ENCODE results near the gene TPPP.

TPPP gene

GRCh38 chr5:640461-641330, 52.5 kb downstream of the TPPP start:
- TF ChIP-seq, protein P1, sequence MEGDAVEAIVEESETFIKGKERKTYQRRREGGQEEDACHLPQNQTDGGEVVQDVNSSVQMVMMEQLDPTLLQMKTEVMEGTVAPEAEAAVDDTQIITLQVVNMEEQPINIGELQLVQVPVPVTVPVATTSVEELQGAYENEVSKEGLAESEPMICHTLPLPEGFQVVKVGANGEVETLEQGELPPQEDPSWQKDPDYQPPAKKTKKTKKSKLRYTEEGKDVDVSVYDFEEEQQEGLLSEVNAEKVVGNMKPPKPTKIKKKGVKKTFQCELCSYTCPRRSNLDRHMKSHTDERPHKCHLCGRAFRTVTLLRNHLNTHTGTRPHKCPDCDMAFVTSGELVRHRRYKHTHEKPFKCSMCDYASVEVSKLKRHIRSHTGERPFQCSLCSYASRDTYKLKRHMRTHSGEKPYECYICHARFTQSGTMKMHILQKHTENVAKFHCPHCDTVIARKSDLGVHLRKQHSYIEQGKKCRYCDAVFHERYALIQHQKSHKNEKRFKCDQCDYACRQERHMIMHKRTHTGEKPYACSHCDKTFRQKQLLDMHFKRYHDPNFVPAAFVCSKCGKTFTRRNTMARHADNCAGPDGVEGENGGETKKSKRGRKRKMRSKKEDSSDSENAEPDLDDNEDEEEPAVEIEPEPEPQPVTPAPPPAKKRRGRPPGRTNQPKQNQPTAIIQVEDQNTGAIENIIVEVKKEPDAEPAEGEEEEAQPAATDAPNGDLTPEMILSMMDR (IDR thresholded peaks at IDR 0.05; ENCODE audit: low read depth, low read length) = no peak
- H3K4me3 ChIP-seq (replicated peaks in 1 of 2; ENCODE audit: low read depth in 2 of 2, low read length in 2 of 2) = no peak overlapping the region
- DNase-seq (ENCODE audit: low read depth in 2 of 2) = no peak

DNA sequence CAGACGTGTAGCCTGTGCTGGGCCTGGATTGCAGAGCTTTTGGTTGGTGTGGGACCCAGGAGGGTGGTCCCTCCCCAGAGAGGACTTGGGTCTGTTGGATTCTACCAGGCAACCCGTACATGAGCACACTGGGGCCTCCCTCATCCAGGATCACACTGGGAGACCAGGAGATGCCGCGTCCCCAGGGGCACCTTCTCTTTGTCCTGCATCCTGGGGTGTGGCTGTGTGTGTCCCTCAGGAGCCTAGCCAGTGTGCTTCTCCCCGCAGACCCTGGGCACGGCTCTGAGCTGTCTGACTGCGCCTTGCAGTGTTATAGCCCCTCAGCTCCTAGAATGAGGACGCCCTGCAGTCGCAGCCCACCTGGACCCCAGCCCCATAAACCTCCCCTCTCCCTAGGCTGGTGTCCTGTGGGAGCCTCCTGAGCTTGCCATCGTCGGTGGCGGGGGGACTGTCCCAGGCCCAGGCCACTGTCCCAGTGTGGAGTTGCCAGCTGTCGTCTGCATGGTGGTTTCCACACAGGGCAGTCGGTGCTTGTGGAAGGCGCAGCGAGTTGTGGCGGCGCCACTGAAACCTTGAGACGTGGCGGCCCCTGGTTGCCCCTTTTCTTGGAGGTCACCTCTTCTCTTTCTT, 53.5 kb downstream of the TPPP start:
- TF ChIP-seq, protein P1 (IDR thresholded peaks at IDR 0.05; ENCODE audit: low read depth, low read length) = no peak
- no peak overlapping the region for H3K4me3 ChIP-seq (replicated peaks in 1 of 2; ENCODE audit: low read depth in 2 of 2, low read length in 2 of 2)
- DNase-seq (ENCODE audit: low read depth in 2 of 2) = no peak

DNA sequence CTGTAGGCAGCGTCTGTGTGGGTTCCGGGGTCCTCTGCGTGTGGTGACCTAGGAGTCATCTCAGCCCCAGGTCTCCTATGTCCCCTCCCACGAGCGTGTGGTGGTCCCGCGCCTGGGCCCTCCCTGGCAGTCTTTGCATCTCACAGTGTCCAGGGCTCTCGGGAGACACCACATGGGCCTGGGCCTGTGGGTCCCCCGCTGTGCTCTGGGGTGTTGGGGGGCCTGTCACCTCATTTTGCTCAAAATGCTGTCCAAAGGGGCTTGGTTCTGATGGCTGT, 54.0 kb downstream of the TPPP start:
- no peak for DNase-seq (ENCODE audit: low read depth in 2 of 2)
- H3K4me3 ChIP-seq (replicated peaks in 1 of 2; ENCODE audit: low read depth in 2 of 2, low read length in 2 of 2) = no peak overlapping the region
- TF ChIP-seq, protein P1 (IDR thresholded peaks at IDR 0.05; ENCODE audit: low read depth, low read length) = no peak

DNA sequence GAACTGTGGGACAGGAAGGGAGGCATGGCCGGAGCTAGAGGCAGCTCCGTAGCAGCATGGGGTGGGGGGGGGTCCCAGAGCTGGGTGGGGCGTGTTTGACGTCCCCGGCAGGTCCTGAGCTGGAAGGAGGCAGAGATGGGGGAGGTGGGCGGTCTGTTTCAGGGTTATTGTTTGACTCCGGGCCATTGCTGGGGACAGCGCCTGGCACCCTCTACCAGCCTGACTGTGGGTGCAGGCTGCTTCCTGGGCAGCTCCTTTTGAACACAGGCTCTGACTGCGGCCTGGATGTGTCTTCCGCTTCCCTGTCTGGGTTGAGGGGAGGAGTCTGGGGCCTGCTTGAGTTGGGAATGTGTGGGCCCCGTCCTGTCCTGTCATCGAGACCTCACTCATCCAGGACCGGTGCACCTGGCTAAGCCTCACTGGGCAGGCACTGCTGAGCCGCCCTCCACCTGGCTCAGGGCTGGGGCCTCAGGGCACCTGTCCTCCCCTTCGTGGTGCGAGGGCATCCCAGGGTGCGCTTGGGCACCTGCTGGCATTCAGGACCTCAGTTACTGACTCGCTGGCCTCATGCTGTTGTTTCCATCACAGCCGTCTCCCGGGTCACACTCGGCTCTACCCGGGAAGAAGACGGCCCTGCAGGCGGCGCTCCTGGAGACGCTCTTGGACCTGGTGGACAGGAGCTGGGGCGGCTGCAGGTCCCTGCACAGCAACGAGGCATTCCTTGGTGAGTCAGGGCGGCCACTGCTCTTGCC, 54.5 kb downstream of the TPPP start:
- H3K4me3 ChIP-seq (replicated peaks in 1 of 2; ENCODE audit: low read depth in 2 of 2, low read length in 2 of 2) = no peak overlapping the region
- DNase-seq (ENCODE audit: low read depth in 2 of 2) = no peak
- TF ChIP-seq, protein P1 (IDR thresholded peaks at IDR 0.05; ENCODE audit: low read depth, low read length) = no peak

DNA sequence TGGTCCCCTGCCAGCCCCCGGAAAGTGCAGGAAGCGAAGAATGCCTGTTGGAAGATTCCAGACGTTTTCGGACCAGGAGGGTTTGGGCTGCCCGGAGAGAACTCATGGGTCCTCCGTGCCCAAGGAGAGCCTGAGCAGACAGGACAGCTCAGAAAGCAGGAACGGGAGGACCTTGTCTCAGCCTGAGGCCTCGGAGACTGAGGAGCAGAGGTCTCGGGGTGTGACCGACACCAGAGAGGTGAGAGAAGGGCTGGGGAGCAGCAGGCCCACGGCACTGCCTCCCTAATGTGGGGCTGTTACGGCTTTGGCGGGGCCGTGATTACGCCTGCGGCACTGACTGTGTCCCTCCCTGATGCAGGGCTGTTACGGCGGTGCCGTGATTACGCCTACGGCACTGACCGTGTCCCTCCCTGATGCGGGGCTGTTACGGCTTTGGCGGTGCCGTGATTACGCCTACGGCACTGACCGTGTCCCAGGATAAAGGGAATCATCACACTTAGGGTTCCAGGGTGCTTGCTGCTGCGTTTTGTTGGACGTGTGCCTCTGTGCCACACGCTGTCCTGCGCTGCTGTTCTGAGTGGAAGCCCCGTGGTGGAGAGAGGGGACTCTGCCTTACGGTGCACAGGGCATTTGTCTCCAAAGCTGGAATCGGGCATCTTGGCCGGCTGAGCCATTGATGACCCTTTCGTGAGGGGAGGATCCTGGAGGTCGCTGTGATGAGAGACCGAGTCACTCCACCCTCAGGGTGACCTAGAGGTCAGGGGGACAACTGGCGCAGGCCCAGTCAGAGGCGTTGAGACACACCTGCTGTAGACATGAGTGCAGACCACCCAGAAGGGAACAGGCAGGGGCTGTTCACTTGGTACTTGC, 55.3 kb downstream of the TPPP start:
- TF ChIP-seq, protein P1 (IDR thresholded peaks at IDR 0.05; ENCODE audit: low read depth, low read length) = no peak
- no peak for DNase-seq (ENCODE audit: low read depth in 2 of 2)
- H3K4me3 ChIP-seq (replicated peaks in 1 of 2; ENCODE audit: low read depth in 2 of 2, low read length in 2 of 2) = no peak overlapping the region

- no peak for DNase-seq (ENCODE audit: low read depth in 2 of 2)
Observed at GRCh38 chr5:636951-637350, 56.2 kb downstream of the TPPP start.

More at GRCh38 chr5:636951-637350, 56.2 kb downstream of the TPPP start:
- TF ChIP-seq, protein P1 (IDR thresholded peaks at IDR 0.05; ENCODE audit: low read depth, low read length) = no peak
- no peak overlapping the region for H3K4me3 ChIP-seq (replicated peaks in 1 of 2; ENCODE audit: low read depth in 2 of 2, low read length in 2 of 2)

Data from cardiac fibroblast (primary cell).